NCI-H1694 (cell line): Measurements from ENCODE around the gene INPPL1.

Experiments used
- DNase-seq: peaks from one replicate; lab custom pipeline; 2025; lab: John Stamatoyannopoulos, UW

Gene INPPL1

DNA sequence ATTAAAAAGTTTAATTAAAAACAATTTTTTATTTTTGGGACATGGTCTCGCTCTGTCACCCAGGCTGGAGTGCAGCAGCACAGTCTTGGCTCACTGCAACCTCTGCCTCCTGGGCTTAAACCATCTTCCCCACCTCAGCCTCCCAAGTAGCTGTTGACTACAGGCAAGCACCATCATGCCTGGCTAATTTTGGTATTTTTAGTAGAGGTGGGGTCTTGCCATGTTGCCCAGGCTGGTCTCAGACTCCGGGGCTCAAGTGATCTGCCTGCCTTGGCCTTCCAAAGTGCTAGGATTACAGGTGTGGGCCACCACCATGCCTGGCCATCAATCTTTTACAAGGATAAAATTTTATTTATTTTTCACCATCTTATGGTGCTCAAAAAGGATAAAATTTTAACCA is 62.7 kb downstream of the INPPL1 start:
- no peak for DNase-seq
